ENCODE data around the gene ACR. TPM values are rescaled to one million over a fixed set of nuclear protein-coding genes. Genes with fewer than 3 reads are reported as not detected.

Gene ACR
- total RNA-seq, 1 donor from 2014 or later, result 0.52 TPM

- Histone ChIP-seq H3K9me3 (ENCODE audit: control insufficient read depth in 3 of 3, low read length in 3 of 3) (no peaks in the 10 kb centered on the region), H3K27me3 (ENCODE audit: control insufficient read depth in 3 of 3, insufficient read depth in 3 of 3, low read length in 3 of 3) (peaks cover 7 to 22% (median 10%) of the 10 kb centered on the region in 3 donors), H3K36me3 (ENCODE audit: control insufficient read depth in 3 of 3, insufficient read depth in 3 of 3, low read length in 3 of 3) (peaks cover 0 to 10% (median 5%) of the 10 kb centered on the region in 3 donors), H3K27ac (ENCODE audit: low read depth, low read length) (no peak overlapping the region), H3K9ac (ENCODE audit: low read depth in 1 of 3, low read length in 3 of 3) (no peak overlapping the region), H3K4me1 (ENCODE audit: control insufficient read depth in 3 of 3, insufficient read depth in 3 of 3, low read length in 3 of 3) (peaks cover 9 to 33% (median 12%) of the 10 kb centered on the region in 3 donors), H3K4me3 (ENCODE audit: low read length in 3 of 3) (no peak overlapping the region)
Observed at GRCh38 chr22:50722716-50723428, 15.1 kb upstream of the ACR start.

GRCh38 chr22:50723991-50724390 is 14.0 kb upstream of the ACR start:
- Histone ChIP-seq H3K27ac (ENCODE audit: low read depth, low read length) (no peak overlapping the region), H3K9ac (ENCODE audit: low read depth in 1 of 3, low read length in 3 of 3) (no peak overlapping the region), H3K36me3 (ENCODE audit: control insufficient read depth in 3 of 3, insufficient read depth in 3 of 3, low read length in 3 of 3) (peaks cover 0 to 10% (median 5%) of the 10 kb centered on the region in 3 donors), H3K4me1 (ENCODE audit: control insufficient read depth in 3 of 3, insufficient read depth in 3 of 3, low read length in 3 of 3) (peaks cover 5 to 31% (median 9%) of the 10 kb centered on the region in 3 donors), H3K27me3 (ENCODE audit: control insufficient read depth in 3 of 3, insufficient read depth in 3 of 3, low read length in 3 of 3) (peaks cover 7 to 25% (median 10%) of the 10 kb centered on the region in 3 donors), H3K9me3 (ENCODE audit: control insufficient read depth in 3 of 3, low read length in 3 of 3) (no peaks in the 10 kb centered on the region), H3K4me3 (ENCODE audit: low read length in 3 of 3) (no peak overlapping the region)

- peaks cover 5 to 32% (median 9%) of the 10 kb centered on the region in 3 donors for H3K4me1 ChIP-seq (ENCODE audit: control insufficient read depth in 3 of 3, insufficient read depth in 3 of 3, low read length in 3 of 3)
- H3K36me3 ChIP-seq (ENCODE audit: control insufficient read depth in 3 of 3, insufficient read depth in 3 of 3, low read length in 3 of 3), result peaks cover 0 to 10% (median 5%) of the 10 kb centered on the region in 3 donors
- H3K4me3 ChIP-seq (ENCODE audit: low read length in 3 of 3), result no peak overlapping the region
- H3K9me3 ChIP-seq (ENCODE audit: control insufficient read depth in 3 of 3, low read length in 3 of 3), result no peaks in the 10 kb centered on the region
- no peak overlapping the region for H3K9ac ChIP-seq (ENCODE audit: low read depth in 1 of 3, low read length in 3 of 3)
- H3K27me3 ChIP-seq (ENCODE audit: control insufficient read depth in 3 of 3, insufficient read depth in 3 of 3, low read length in 3 of 3), result peaks cover 10 to 28% (median 12%) of the 10 kb centered on the region in 3 donors
- no peak overlapping the region for H3K27ac ChIP-seq (ENCODE audit: low read depth, low read length)
Observed at GRCh38 chr22:50724616-50725015, 13.4 kb upstream of the ACR start.

- H3K36me3 ChIP-seq (ENCODE audit: control insufficient read depth in 3 of 3, insufficient read depth in 3 of 3, low read length in 3 of 3), result peaks cover 0 to 12% (median 5%) of the 10 kb centered on the region in 3 donors
- H3K9ac ChIP-seq (ENCODE audit: low read depth in 1 of 3, low read length in 3 of 3), result no peak overlapping the region
- no peak overlapping the region for H3K4me3 ChIP-seq (ENCODE audit: low read length in 3 of 3)
- H3K9me3 ChIP-seq (ENCODE audit: control insufficient read depth in 3 of 3, low read length in 3 of 3), result no peaks in the 10 kb centered on the region
- no peak overlapping the region for H3K27ac ChIP-seq (ENCODE audit: low read depth, low read length)
- H3K27me3 ChIP-seq (ENCODE audit: control insufficient read depth in 3 of 3, insufficient read depth in 3 of 3, low read length in 3 of 3), result peaks cover 17 to 31% (median 20%) of the 10 kb centered on the region in 3 donors
- peaks cover 5 to 37% (median 9%) of the 10 kb centered on the region in 3 donors for H3K4me1 ChIP-seq (ENCODE audit: control insufficient read depth in 3 of 3, insufficient read depth in 3 of 3, low read length in 3 of 3)
Observed at GRCh38 chr22:50725597-50725996, 12.4 kb upstream of the ACR start.

- Histone ChIP-seq H3K4me1 (ENCODE audit: control insufficient read depth in 3 of 3, insufficient read depth in 3 of 3, low read length in 3 of 3) (peaks cover 0 to 28% (median 1%) of the 10 kb centered on the region in 3 donors), H3K27me3 (ENCODE audit: control insufficient read depth in 3 of 3, insufficient read depth in 3 of 3, low read length in 3 of 3) (peaks cover 13 to 22% (median 19%) of the 10 kb centered on the region in 3 donors), H3K27ac (ENCODE audit: low read depth, low read length) (no peak overlapping the region), H3K4me3 (ENCODE audit: low read length in 3 of 3) (no peak overlapping the region), H3K36me3 (ENCODE audit: control insufficient read depth in 3 of 3, insufficient read depth in 3 of 3, low read length in 3 of 3) (peaks cover 0 to 12% (median 5%) of the 10 kb centered on the region in 3 donors), H3K9me3 (ENCODE audit: control insufficient read depth in 3 of 3, low read length in 3 of 3) (no peaks in the 10 kb centered on the region), H3K9ac (ENCODE audit: low read depth in 1 of 3, low read length in 3 of 3) (no peak overlapping the region)
Observed at GRCh38 chr22:50726643-50727340, 11.2 kb upstream of the ACR start.

GRCh38 chr22:50727678-50728522 is 10.1 kb upstream of the ACR start:
- H3K27ac ChIP-seq (ENCODE audit: low read depth, low read length), result no peak overlapping the region
- H3K4me3 ChIP-seq (ENCODE audit: low read length in 3 of 3), result no peak overlapping the region
- no peak overlapping the region for H3K9ac ChIP-seq (ENCODE audit: low read depth in 1 of 3, low read length in 3 of 3)
- no peaks in the 10 kb centered on the region for H3K9me3 ChIP-seq (ENCODE audit: control insufficient read depth in 3 of 3, low read length in 3 of 3)
- peaks cover 0 to 12% (median 5%) of the 10 kb centered on the region in 3 donors for H3K36me3 ChIP-seq (ENCODE audit: control insufficient read depth in 3 of 3, insufficient read depth in 3 of 3, low read length in 3 of 3)
- H3K4me1 ChIP-seq (ENCODE audit: control insufficient read depth in 3 of 3, insufficient read depth in 3 of 3, low read length in 3 of 3), result peaks cover 0 to 26% (median 5%) of the 10 kb centered on the region in 3 donors
- peaks cover 13 to 23% (median 19%) of the 10 kb centered on the region in 3 donors for H3K27me3 ChIP-seq (ENCODE audit: control insufficient read depth in 3 of 3, insufficient read depth in 3 of 3, low read length in 3 of 3)

- Histone ChIP-seq H3K9ac (ENCODE audit: low read depth in 1 of 3, low read length in 3 of 3) (no peak overlapping the region), H3K36me3 (ENCODE audit: control insufficient read depth in 3 of 3, insufficient read depth in 3 of 3, low read length in 3 of 3) (peaks cover 0 to 12% (median 5%) of the 10 kb centered on the region in 3 donors), H3K4me1 (ENCODE audit: control insufficient read depth in 3 of 3, insufficient read depth in 3 of 3, low read length in 3 of 3) (peaks cover 5 to 28% (median 9%) of the 10 kb centered on the region in 3 donors), H3K9me3 (ENCODE audit: control insufficient read depth in 3 of 3, low read length in 3 of 3) (no peaks in the 10 kb centered on the region), H3K4me3 (ENCODE audit: low read length in 3 of 3) (no peak overlapping the region), H3K27ac (ENCODE audit: low read depth, low read length) (no peak overlapping the region), H3K27me3 (ENCODE audit: control insufficient read depth in 3 of 3, insufficient read depth in 3 of 3, low read length in 3 of 3) (peaks cover 13 to 27% (median 19%) of the 10 kb centered on the region in 3 donors)
Observed at GRCh38 chr22:50728523-50728931, 9.5 kb upstream of the ACR start.

GRCh38 chr22:50729391-50730012 is 8.5 kb upstream of the ACR start:
- Histone ChIP-seq H3K4me3 (ENCODE audit: low read length in 3 of 3) (no peak overlapping the region), H3K4me1 (ENCODE audit: control insufficient read depth in 3 of 3, insufficient read depth in 3 of 3, low read length in 3 of 3) (peaks cover 11 to 27% (median 12%) of the 10 kb centered on the region in 3 donors), H3K36me3 (ENCODE audit: control insufficient read depth in 3 of 3, insufficient read depth in 3 of 3, low read length in 3 of 3) (peaks cover 0 to 12% (median 3%) of the 10 kb centered on the region in 3 donors), H3K27me3 (ENCODE audit: control insufficient read depth in 3 of 3, insufficient read depth in 3 of 3, low read length in 3 of 3) (peaks cover 19 to 32% (median 20%) of the 10 kb centered on the region in 3 donors), H3K9me3 (ENCODE audit: control insufficient read depth in 3 of 3, low read length in 3 of 3) (no peaks in the 10 kb centered on the region), H3K9ac (ENCODE audit: low read depth in 1 of 3, low read length in 3 of 3) (no peak overlapping the region), H3K27ac (ENCODE audit: low read depth, low read length) (no peak overlapping the region)

All from skeletal muscle tissue (tissue), 4 donors.